Measurements from ENCODE around the gene PTPRM. TPM values are rescaled to one million over a fixed set of nuclear protein-coding genes. Genes with fewer than 3 reads are reported as not detected.

Gene PTPRM
- polyA plus RNA-seq, 1 donor (not counting 4 experiments of a cell fraction or from before 2014, with no cell fraction given): 54.5 TPM

DNA sequence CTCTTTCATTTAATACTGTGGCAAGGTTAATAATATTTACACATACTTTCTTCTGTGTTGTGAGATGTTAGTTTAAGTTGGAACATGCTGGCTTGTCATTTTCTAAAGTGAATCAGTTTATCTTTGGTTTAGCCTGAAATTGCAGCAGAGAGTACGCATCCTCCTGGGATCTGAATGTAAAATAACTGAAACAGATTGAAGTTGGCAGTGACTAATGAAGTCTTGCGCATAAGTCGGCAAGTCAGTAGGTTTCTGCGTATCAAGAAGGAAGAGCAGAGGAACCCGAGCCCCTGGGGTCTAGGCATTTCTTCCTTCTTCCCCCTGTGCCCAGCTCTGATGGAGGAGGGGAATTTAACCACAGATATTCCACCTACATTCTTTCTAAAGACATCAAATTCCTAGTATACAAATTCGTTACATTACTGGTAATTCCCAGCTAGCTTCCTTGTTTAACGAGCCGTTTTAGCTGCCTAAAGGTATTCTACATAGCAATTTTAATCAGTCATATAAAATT is 650.0 kb downstream of the PTPRM start:
- Histone ChIP-seq H3K79me2 (ENCODE audit: control insufficient read depth, insufficient read depth, low read length) (no peaks in the 10 kb centered on the region), H3K27me3 (ENCODE audit: control insufficient read depth, extremely low read depth, insufficient read depth, low read length) (no peaks in the 10 kb centered on the region), H3K9me3 (ENCODE audit: control insufficient read depth, low read depth, low read length) (no peaks in the 10 kb centered on the region), H3K36me3 (ENCODE audit: control insufficient read depth in 2 of 2, extremely low read depth in 1 of 2, insufficient read depth in 2 of 2, low read length in 2 of 2) (no peaks in the 10 kb centered on the region), H3K27ac (ENCODE audit: control insufficient read depth, insufficient read depth, low read length) (no peak overlapping the region), H3K9me1 (ENCODE audit: control insufficient read depth, extremely low read depth, insufficient read depth, low read length) (no peaks in the 10 kb centered on the region), H2AFZ (ENCODE audit: control insufficient read depth, low read length) (no peak overlapping the region), H3K9ac (ENCODE audit: control insufficient read depth, extremely low read depth, insufficient read depth, low read length) (no peak overlapping the region), H3K4me2 (ENCODE audit: control insufficient read depth, extremely low read depth, insufficient read depth, low read depth, low read length) (no peak overlapping the region), H3K4me3 (ENCODE audit: control insufficient read depth in 2 of 3, extremely low read depth in 1 of 3, insufficient read depth in 2 of 3, low read depth in 1 of 3, low read length in 3 of 3) (no peak overlapping the region), H3K4me1 (ENCODE audit: control insufficient read depth, extremely low read depth, insufficient read depth, low read length) (no peaks in the 10 kb centered on the region), H4K20me1 (ENCODE audit: control insufficient read depth, extremely low read depth, insufficient read depth, low read length) (no peaks in the 10 kb centered on the region)
- DNase-seq (ENCODE audit: low read depth, low spot score) (no peak), FAIRE-seq (no peak)
- dilution Hi-C loops (cut with MboI; ENCODE audit: extremely low pct_ligation_motif_present, low sequenced_read_pairs): no loop called here
- no peak for TF ChIP-seq CTCF (optimal IDR thresholded peaks at IDR 0.05 in 1 of 3, IDR thresholded peaks at IDR 0.05 in 1 of 3, conservative IDR thresholded peaks at IDR 0.05 in 1 of 3; ENCODE audit: extremely low read depth in 1 of 3, insufficient read depth in 2 of 3, low read length in 3 of 3)
- no peak for TF ChIP-seq EZH2 (IDR thresholded peaks at IDR 0.05; ENCODE audit: low read length)

DNA sequence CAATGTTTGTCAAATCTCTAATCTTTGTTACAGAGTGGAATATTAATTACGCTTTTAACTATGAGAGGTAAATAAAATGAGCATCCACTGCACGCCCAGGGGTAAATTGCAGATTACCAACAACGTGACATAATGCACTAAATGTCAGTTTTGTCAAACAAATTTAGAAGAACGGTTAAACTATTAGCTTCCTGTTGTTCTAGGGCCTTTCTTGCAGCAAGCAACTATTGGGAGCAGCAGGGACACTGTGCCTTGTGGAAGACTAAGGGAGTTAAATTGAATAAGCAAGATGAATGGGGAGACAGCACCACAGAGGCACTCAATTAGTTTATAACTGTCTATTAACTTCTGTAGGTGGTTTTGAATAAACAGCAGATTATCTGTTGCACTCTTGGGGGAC is 651.1 kb downstream of the PTPRM start:
- Histone ChIP-seq H4K20me1 (ENCODE audit: control insufficient read depth, extremely low read depth, insufficient read depth, low read length) (no peaks in the 10 kb centered on the region), H3K9me1 (ENCODE audit: control insufficient read depth, extremely low read depth, insufficient read depth, low read length) (no peaks in the 10 kb centered on the region), H3K4me2 (ENCODE audit: control insufficient read depth, extremely low read depth, insufficient read depth, low read depth, low read length) (no peak overlapping the region), H3K4me3 (ENCODE audit: control insufficient read depth in 2 of 3, extremely low read depth in 1 of 3, insufficient read depth in 2 of 3, low read depth in 1 of 3, low read length in 3 of 3) (no peak overlapping the region), H3K79me2 (ENCODE audit: control insufficient read depth, insufficient read depth, low read length) (no peaks in the 10 kb centered on the region), H3K36me3 (ENCODE audit: control insufficient read depth in 2 of 2, extremely low read depth in 1 of 2, insufficient read depth in 2 of 2, low read length in 2 of 2) (no peaks in the 10 kb centered on the region), H3K9ac (ENCODE audit: control insufficient read depth, extremely low read depth, insufficient read depth, low read length) (no peak overlapping the region), H3K4me1 (ENCODE audit: control insufficient read depth, extremely low read depth, insufficient read depth, low read length) (no peaks in the 10 kb centered on the region), H3K9me3 (ENCODE audit: control insufficient read depth, low read depth, low read length) (no peaks in the 10 kb centered on the region), H3K27me3 (ENCODE audit: control insufficient read depth, extremely low read depth, insufficient read depth, low read length) (no peaks in the 10 kb centered on the region), H3K27ac (ENCODE audit: control insufficient read depth, insufficient read depth, low read length) (no peak overlapping the region), H2AFZ (ENCODE audit: control insufficient read depth, low read length) (no peak overlapping the region)
- dilution Hi-C loops (cut with MboI; ENCODE audit: extremely low pct_ligation_motif_present, low sequenced_read_pairs): no loop called here
- no peak for DNase-seq (ENCODE audit: low read depth, low spot score)
- no peak for FAIRE-seq
- TF ChIP-seq CTCF (optimal IDR thresholded peaks at IDR 0.05 in 1 of 3, IDR thresholded peaks at IDR 0.05 in 1 of 3, conservative IDR thresholded peaks at IDR 0.05 in 1 of 3; ENCODE audit: extremely low read depth in 1 of 3, insufficient read depth in 2 of 3, low read length in 3 of 3): no peak
- no peak for TF ChIP-seq EZH2 (IDR thresholded peaks at IDR 0.05; ENCODE audit: low read length)
